Neural cell (in vitro differentiated cells): Measurements from ENCODE around the gene VMAC. TPM values are rescaled to one million over a fixed set of nuclear protein-coding genes. Genes with fewer than 3 reads are reported as not detected.

Experiments
- H2AFZ ChIP-seq: fragments of 200-600, 300-800 bp; sonication (generic), shearing (Covaris generic); 2 replicates; pipeline ENCODE4 v1.6.0; 2014; ENCODE audit warnings: low read depth, mild to moderate bottlenecking, antibody characterized with exemption, low read length, moderate library complexity
- H3F3A ChIP-seq: fragments of 200-600 bp; shearing (Covaris generic); 2 replicates; pipeline ENCODE4 v1.6.1; 2016; ENCODE audit warnings: mild to moderate bottlenecking, moderate library complexity, mixed read lengths, antibody characterized with exemption, low read length; ENCODE audit not compliant: insufficient read depth, poor library complexity, severe bottlenecking
- H3K27ac ChIP-seq: fragments of 200-600, 300-800 bp; sonication (generic), shearing (Covaris generic); 2 replicates; pipeline ENCODE4 v1.5.1; 2014; ENCODE audit warnings: mild to moderate bottlenecking, low read length, moderate library complexity
- H3K27me3 ChIP-seq: fragments of 300-800, 200-600 bp; sonication (generic), shearing (Covaris generic); 2 replicates; pipeline ENCODE4 v1.6.0; 2014; ENCODE audit warnings: mild to moderate bottlenecking, low read depth, low read length, moderate library complexity; ENCODE audit not compliant: insufficient read depth
- H3K36me3 ChIP-seq: fragments of 300-800, 200-600 bp; sonication (generic), shearing (Covaris generic); 2 replicates; pipeline ENCODE4 v1.5.1; 2014; ENCODE audit warnings: mild to moderate bottlenecking, antibody characterized with exemption, low read length, moderate library complexity; ENCODE audit not compliant: insufficient read depth
- H3K4me2 ChIP-seq: fragments of 300-800, 200-600 bp; sonication (generic), shearing (Covaris generic); 2 replicates; pipeline ENCODE4 v1.6.0; 2014; ENCODE audit warnings: mild to moderate bottlenecking, low read length
- H3K4me3 ChIP-seq: fragments of 300-800, 200-600 bp; sonication (generic), shearing (Covaris generic); 2 replicates; pipeline ENCODE4 v1.5.1; 2014; ENCODE audit warnings: mild to moderate bottlenecking, low read length, moderate library complexity
- H3K79me2 ChIP-seq: fragments of 200-600 bp; shearing (Covaris generic); replicated peaks from 2 replicates; pipeline ENCODE4 v1.6.0; 2014; ENCODE audit warnings: mild to moderate bottlenecking, low read length, moderate library complexity; ENCODE audit not compliant: insufficient read depth
- H3K9ac ChIP-seq: fragments of 300-800, 200-600 bp; sonication (generic), shearing (Covaris generic); 2 replicates; pipeline ENCODE4 v1.6.1; 2016; ENCODE audit warnings: mild to moderate bottlenecking, low read length, mixed read lengths
- H3K9me2 ChIP-seq: fragments of 200-600 bp; shearing (Covaris generic); 2 replicates; pipeline ENCODE4 v1.6.1; 2016; ENCODE audit warnings: mild to moderate bottlenecking, low read length, mixed read lengths; ENCODE audit not compliant: insufficient read depth
- H3K9me3 ChIP-seq: fragments of 200-600, 300-800 bp; sonication (generic), shearing (Covaris generic); 2 replicates; pipeline ENCODE4 v1.6.1; 2016; ENCODE audit warnings: mild to moderate bottlenecking, mixed run types, low read length, moderate library complexity, mixed read lengths
- H4K20me1 ChIP-seq: fragments of 200-600 bp; shearing (Covaris generic); 2 replicates; pipeline ENCODE4 v1.6.1; 2016; ENCODE audit warnings: mild to moderate bottlenecking, mixed run types; ENCODE audit not compliant: insufficient read depth
- EP300 ChIP-seq: fragments of 450-650 bp; conservative IDR thresholded peaks from 2 replicates; pipeline ENCODE4 v1.6.1; 2014; ENCODE audit warnings: antibody characterized with exemption, mild to moderate bottlenecking, moderate library complexity; ENCODE audit not compliant: poor library complexity, severe bottlenecking
- EZH2 ChIP-seq: fragments of 200-600, 300-800 bp; shearing (Covaris generic), sonication (generic); IDR thresholded peaks from 2 replicates; pipeline ENCODE4 v1.6.1; 2014; ENCODE audit warnings: antibody characterized with exemption, low read length, borderline replicate concordance, mild to moderate bottlenecking; ENCODE audit not compliant: insufficient read depth, poor library complexity, severe bottlenecking
- MXI1 ChIP-seq: fragments of 450-650 bp; conservative IDR thresholded peaks from 2 replicates; pipeline ENCODE4 v1.6.1; 2014; ENCODE audit warnings: antibody characterized with exemption, mild to moderate bottlenecking; ENCODE audit not compliant: poor library complexity, severe bottlenecking
- POLR2AphosphoS5 ChIP-seq: IDR thresholded peaks from 2 replicates; pipeline ENCODE4 v1.6.1; 2012
- RAD21 ChIP-seq: fragments of 450-650 bp; conservative IDR thresholded peaks from 2 replicates; pipeline ENCODE4 v1.6.1; 2014; ENCODE audit warnings: antibody characterized with exemption, mild to moderate bottlenecking, moderate library complexity
- SMC3 ChIP-seq: fragments of 450-650 bp; conservative IDR thresholded peaks from 2 replicates; pipeline ENCODE4 v1.6.1; 2014; ENCODE audit warnings: antibody characterized with exemption, mild to moderate bottlenecking, moderate library complexity; ENCODE audit not compliant: poor library complexity
- TAF1 ChIP-seq: IDR thresholded peaks from 2 replicates; pipeline ENCODE4 v1.6.1; 2012; ENCODE audit warnings: low read depth
- polyA plus RNA-seq: library from polyadenylated mRNA; depleted of rRNA; stranded (reverse); fragments of >200 nt; gene quantifications from 2 replicates; pipeline ENCODE4 v1.2.3, GENCODE V29; 2014
- TF ChIP-seq, protein P1 (sequence below): fragments of 450-650 bp; IDR thresholded peaks from 2 replicates; pipeline ENCODE4 v1.5.1; 2014; ENCODE audit warnings: antibody characterized with exemption, mild to moderate bottlenecking, moderate library complexity; ENCODE audit not compliant: poor library complexity, severe bottlenecking
- TF ChIP-seq, protein P2 (sequence below): IDR thresholded peaks from 2 replicates; pipeline ENCODE4 v1.6.1; 2012; ENCODE audit warnings: borderline replicate concordance

Gene VMAC
- polyA plus RNA-seq, 1 donor from 2014 or later = 6.0 TPM

DNA sequence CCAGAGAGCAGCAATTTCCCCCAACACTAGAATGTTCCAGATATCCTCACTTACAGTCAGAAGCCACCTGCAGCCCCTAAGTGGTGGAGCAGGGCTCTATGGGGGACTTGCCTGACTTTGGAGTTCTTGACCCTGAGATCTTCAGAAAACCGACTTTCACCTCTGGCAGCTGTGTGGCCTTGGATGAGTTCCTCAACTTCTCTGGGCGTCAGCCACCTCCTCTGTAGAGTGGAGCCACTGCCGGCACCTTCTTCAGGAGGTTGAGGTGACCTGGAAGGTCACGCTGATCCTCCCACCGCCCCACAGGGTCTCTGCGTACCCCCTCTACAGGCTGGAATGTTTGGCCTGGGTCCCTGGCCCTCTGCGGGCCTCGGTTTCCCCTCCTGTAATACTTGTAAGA, 27.2 kb upstream of the VMAC start:
- no peaks in the 10 kb centered on the region for H3K9me3 ChIP-seq
- H3K27ac ChIP-seq = no peak overlapping the region
- H3K36me3 ChIP-seq = no peaks in the 10 kb centered on the region
- H3K27me3 ChIP-seq = no peaks in the 10 kb centered on the region
- no peaks in the 10 kb centered on the region for H4K20me1 ChIP-seq
- no peaks in the 10 kb centered on the region for H3K9me2 ChIP-seq
- no peak overlapping the region for H2AFZ ChIP-seq
- H3K79me2 ChIP-seq = no peaks in the 10 kb centered on the region
- no peak overlapping the region for H3K4me2 ChIP-seq
- H3K9ac ChIP-seq = no peak overlapping the region
- no peaks in the 10 kb centered on the region for H3F3A ChIP-seq
- no peak overlapping the region for H3K4me3 ChIP-seq
- TF ChIP-seq EP300 (no peak), RAD21 (no peak), SMC3 (no peak), MXI1 (no peak), TAF1 (no peak), EZH2 (no peak), POLR2AphosphoS5 (no peak)
- TF ChIP-seq, protein P1, sequence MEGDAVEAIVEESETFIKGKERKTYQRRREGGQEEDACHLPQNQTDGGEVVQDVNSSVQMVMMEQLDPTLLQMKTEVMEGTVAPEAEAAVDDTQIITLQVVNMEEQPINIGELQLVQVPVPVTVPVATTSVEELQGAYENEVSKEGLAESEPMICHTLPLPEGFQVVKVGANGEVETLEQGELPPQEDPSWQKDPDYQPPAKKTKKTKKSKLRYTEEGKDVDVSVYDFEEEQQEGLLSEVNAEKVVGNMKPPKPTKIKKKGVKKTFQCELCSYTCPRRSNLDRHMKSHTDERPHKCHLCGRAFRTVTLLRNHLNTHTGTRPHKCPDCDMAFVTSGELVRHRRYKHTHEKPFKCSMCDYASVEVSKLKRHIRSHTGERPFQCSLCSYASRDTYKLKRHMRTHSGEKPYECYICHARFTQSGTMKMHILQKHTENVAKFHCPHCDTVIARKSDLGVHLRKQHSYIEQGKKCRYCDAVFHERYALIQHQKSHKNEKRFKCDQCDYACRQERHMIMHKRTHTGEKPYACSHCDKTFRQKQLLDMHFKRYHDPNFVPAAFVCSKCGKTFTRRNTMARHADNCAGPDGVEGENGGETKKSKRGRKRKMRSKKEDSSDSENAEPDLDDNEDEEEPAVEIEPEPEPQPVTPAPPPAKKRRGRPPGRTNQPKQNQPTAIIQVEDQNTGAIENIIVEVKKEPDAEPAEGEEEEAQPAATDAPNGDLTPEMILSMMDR = no peak
- TF ChIP-seq, protein P2, sequence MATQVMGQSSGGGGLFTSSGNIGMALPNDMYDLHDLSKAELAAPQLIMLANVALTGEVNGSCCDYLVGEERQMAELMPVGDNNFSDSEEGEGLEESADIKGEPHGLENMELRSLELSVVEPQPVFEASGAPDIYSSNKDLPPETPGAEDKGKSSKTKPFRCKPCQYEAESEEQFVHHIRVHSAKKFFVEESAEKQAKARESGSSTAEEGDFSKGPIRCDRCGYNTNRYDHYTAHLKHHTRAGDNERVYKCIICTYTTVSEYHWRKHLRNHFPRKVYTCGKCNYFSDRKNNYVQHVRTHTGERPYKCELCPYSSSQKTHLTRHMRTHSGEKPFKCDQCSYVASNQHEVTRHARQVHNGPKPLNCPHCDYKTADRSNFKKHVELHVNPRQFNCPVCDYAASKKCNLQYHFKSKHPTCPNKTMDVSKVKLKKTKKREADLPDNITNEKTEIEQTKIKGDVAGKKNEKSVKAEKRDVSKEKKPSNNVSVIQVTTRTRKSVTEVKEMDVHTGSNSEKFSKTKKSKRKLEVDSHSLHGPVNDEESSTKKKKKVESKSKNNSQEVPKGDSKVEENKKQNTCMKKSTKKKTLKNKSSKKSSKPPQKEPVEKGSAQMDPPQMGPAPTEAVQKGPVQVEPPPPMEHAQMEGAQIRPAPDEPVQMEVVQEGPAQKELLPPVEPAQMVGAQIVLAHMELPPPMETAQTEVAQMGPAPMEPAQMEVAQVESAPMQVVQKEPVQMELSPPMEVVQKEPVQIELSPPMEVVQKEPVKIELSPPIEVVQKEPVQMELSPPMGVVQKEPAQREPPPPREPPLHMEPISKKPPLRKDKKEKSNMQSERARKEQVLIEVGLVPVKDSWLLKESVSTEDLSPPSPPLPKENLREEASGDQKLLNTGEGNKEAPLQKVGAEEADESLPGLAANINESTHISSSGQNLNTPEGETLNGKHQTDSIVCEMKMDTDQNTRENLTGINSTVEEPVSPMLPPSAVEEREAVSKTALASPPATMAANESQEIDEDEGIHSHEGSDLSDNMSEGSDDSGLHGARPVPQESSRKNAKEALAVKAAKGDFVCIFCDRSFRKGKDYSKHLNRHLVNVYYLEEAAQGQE = no peak

DNA sequence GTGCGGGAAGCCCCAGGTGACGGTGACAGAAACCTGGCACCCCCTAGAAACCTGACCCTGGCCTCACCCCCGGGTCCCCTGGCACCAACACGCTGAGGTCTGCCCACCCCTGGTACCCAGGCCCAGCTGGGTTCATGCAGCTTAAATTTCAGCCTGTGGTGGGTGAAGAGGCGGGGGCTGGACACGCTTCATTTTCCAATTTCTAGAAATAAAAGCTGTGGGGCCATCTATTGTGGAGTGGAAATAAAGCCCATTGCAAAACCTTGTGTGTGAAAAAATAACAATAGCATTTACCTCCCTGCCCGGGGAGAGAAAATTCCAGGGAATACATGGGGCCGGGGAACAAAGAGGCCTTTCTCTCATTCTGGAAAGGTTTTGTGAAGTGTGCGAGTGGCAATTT, 26.8 kb upstream of the VMAC start:
- Histone ChIP-seq H3K4me2 (no peak overlapping the region), H3K9ac (no peak overlapping the region), H3F3A (no peaks in the 10 kb centered on the region), H2AFZ (no peak overlapping the region), H3K79me2 (no peaks in the 10 kb centered on the region), H4K20me1 (no peaks in the 10 kb centered on the region), H3K36me3 (no peaks in the 10 kb centered on the region), H3K9me2 (no peaks in the 10 kb centered on the region), H3K27me3 (no peaks in the 10 kb centered on the region), H3K9me3 (no peaks in the 10 kb centered on the region), H3K27ac (no peak overlapping the region), H3K4me3 (no peak overlapping the region)
- TF ChIP-seq, protein P2 = no peak
- TF ChIP-seq POLR2AphosphoS5 = no peak
- no peak for TF ChIP-seq MXI1
- TF ChIP-seq RAD21 = no peak
